HUES64 (cell line): Measurements from ENCODE around the gene FNBP1.

Experiments
- H3K27ac ChIP-seq: 2 replicates; pipeline ENCODE4 v1.7.0; 2013; ENCODE audit warnings: low read depth, low read length, inconsistent platforms
- H3K27me3 ChIP-seq: 2 replicates; pipeline ENCODE4 v1.6.1; 2013; ENCODE audit warnings: mild to moderate bottlenecking, low read length; ENCODE audit not compliant: insufficient read depth
- H3K36me3 ChIP-seq: 2 replicates; pipeline ENCODE4 v1.6.1; 2013; ENCODE audit warnings: mild to moderate bottlenecking, low read length; ENCODE audit not compliant: insufficient read depth
- H3K4me1 ChIP-seq: 2 replicates; pipeline ENCODE4 v1.6.1; 2013; ENCODE audit warnings: mild to moderate bottlenecking, low read length, moderate library complexity; ENCODE audit not compliant: insufficient read depth
- H3K4me3 ChIP-seq: 2 replicates; pipeline ENCODE4 v1.5.1; 2013; ENCODE audit warnings: mild to moderate bottlenecking, low read length, moderate library complexity
- H3K9ac ChIP-seq: 2 replicates; pipeline ENCODE4 v1.6.1; 2013; ENCODE audit warnings: mild to moderate bottlenecking, low read depth, low read length
- H3K9me3 ChIP-seq: 2 replicates; pipeline ENCODE4 v1.6.1; 2013; ENCODE audit warnings: low read depth, low read length; ENCODE audit not compliant: insufficient read depth
- WGBS: fragments of 150-250, 120-280 bp; methylation state at CpG from one replicate; pipeline ENCODE4 v1.1.7; 2013; ENCODE audit warnings: missing lambda C conversion rate; 5-methylcytosine and 5-hydroxymethylcytosine counted together

Gene FNBP1

DNA sequence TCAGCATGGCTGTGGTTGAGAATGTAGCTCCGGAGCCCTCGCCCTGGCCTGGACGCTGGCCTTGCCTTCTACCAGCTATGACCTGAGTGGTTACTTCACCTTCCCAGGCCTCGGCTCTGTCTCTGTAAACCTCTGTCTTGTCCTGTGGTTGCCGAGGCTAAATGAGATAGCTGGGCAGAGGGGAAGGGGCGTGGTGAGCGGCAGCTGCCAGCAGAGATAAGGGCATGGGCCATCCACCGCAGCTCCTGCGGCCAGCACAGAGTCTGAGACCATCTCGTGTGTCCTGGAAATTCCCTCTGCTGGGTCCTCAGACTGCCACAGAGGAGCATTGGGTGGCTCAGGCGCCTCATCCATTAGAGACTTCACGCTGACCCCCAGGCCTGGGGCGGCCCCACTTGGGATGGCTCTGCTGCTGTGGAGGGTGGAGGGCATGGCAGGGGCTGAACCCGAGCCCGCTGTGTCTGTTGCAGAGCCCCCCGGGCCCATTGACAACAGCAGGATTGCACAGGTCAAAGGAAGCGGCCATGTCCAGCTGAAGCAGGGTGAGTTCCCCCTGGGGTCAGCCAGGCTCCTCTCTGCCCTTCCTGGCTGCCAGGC is 163.8 kb downstream of the FNBP1 start:
- Histone ChIP-seq H3K4me1 (peaks cover 4% of the 10 kb centered on the region), H3K9me3 (no peaks in the 10 kb centered on the region), H3K27me3 (no peaks in the 10 kb centered on the region), H3K9ac (no peak overlapping the region), H3K27ac (no peak overlapping the region), H3K4me3 (no peak overlapping the region), H3K36me3 (peaks cover 8% of the 10 kb centered on the region)
- WGBS, result 92% methylated on average over 17 of the region's 17 CpGs

DNA sequence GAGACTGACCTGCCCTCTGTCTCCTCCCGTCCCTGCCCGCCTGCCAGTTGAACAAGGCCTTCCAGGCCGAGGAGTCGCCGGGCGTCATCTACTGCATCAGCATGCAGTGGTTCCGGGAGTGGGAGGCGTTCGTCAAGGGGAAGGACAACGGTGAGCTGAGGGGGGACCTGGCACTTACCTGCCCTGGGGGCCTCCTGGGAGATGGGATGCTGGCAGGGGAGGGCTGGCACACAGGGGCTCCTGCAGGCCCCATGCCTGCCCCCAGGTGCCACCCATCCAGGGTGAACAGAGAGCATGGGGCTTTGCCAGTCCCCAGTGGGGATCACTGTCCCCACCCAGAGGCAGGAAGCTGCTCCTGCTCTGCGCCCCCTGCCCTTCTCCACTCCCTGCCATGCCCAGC is 164.7 kb downstream of the FNBP1 start:
- H3K9me3 ChIP-seq, result no peaks in the 10 kb centered on the region
- H3K9ac ChIP-seq, result no peak overlapping the region
- H3K36me3 ChIP-seq, result peaks cover 12% of the 10 kb centered on the region
- no peak overlapping the region for H3K27ac ChIP-seq
- no peaks in the 10 kb centered on the region for H3K4me1 ChIP-seq
- no peak overlapping the region for H3K4me3 ChIP-seq
- 94% methylated on average over 11 of the region's 11 CpGs for WGBS
- no peaks in the 10 kb centered on the region for H3K27me3 ChIP-seq

DNA sequence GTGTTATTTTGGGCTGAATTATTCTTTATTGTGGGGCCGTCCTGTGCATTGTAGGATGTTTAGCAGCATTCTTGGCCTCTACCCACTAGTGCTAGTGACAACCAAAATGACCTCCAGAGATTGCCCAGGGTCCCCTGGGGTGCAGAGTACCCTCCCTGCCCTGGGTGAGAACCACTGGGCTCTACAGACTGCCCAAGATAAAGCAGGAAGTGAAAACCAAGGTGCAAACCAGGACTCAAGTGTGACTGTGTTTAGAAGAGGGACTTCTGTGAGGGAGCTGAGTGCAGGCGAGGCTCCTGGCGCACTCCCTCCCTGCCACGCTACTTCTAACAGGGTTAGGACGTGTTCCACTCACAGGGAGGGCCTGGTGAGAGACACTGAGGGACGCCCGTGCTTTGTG is 166.2 kb downstream of the FNBP1 start:
- H3K9me3 ChIP-seq, result no peaks in the 10 kb centered on the region
- H3K27ac ChIP-seq, result no peak overlapping the region
- peaks cover 12% of the 10 kb centered on the region for H3K36me3 ChIP-seq
- H3K27me3 ChIP-seq, result no peaks in the 10 kb centered on the region
- H3K4me1 ChIP-seq, result no peaks in the 10 kb centered on the region
- no peak overlapping the region for H3K4me3 ChIP-seq
- WGBS, result 97% methylated on average over 7 of the region's 7 CpGs
- H3K9ac ChIP-seq, result no peak overlapping the region

DNA sequence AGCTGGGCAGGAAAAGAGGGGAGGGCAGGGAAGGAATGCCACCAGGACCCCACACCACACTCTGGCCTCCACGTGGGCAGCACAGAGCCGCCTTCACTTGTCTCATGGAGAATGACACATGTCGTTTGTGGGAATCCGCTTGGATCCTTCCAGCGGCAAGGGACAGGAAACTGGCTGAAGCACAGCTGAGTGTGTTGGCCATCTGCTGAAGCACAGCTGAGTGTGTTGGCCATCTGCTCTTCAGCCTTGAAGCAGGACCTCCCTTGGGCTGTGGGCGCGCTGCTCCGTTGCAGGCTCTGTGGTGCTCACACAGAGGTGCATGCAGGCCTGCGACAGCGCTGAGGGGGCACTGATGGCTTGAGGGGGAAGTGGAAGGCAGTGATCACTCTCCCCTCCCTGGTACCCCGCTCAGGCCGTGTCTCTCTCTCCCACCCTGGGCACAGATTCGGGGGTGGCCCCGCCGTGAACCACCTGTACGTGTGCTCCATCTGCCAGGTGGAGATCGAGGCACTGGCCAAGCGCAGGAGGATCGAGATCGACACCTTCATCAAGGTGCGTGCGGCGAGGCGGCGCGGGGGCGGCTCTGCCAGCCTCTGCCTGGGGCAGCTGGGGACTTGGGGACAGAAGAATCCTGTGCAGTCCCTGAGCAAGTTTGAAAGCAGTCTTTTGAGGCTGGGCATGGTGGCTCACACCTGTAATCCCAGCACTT is 167.1 kb downstream of the FNBP1 start:
- Histone ChIP-seq H3K36me3 (peaks cover 12% of the 10 kb centered on the region), H3K27me3 (no peaks in the 10 kb centered on the region), H3K9ac (no peak overlapping the region), H3K9me3 (no peaks in the 10 kb centered on the region), H3K4me3 (no peak overlapping the region), H3K4me1 (no peaks in the 10 kb centered on the region), H3K27ac (no peak overlapping the region)
- whole genome bisulfite sequencing, result 96% methylated on average over 27 of the region's 27 CpGs

DNA sequence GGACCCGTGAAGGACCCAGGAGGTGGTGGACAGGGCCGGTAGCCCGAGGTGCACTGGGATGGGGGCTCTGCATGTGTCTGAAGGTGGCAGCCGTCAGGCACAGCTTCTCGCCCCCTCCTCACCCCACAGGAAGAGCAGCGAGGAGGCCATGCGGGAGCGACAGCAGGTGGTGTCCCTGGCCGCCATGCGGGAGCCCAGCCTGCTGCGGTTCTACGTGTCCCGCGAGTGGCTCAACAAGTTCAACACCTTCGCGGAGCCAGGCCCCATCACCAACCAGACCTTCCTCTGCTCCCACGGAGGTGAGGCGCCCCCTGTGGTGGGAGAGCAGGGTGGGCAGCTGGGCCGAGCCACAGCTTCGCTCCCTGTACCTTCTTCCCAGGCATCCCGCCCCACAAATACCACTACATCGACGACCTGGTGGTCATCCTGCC is 167.8 kb downstream of the FNBP1 start:
- no peaks in the 10 kb centered on the region for H3K9me3 ChIP-seq
- H3K4me1 ChIP-seq, result no peaks in the 10 kb centered on the region
- H3K27me3 ChIP-seq, result no peaks in the 10 kb centered on the region
- no peak overlapping the region for H3K9ac ChIP-seq
- H3K27ac ChIP-seq, result no peak overlapping the region
- 93% methylated on average over 20 of the region's 23 CpGs for WGBS
- no peak overlapping the region for H3K4me3 ChIP-seq
- peaks cover 12% of the 10 kb centered on the region for H3K36me3 ChIP-seq

DNA sequence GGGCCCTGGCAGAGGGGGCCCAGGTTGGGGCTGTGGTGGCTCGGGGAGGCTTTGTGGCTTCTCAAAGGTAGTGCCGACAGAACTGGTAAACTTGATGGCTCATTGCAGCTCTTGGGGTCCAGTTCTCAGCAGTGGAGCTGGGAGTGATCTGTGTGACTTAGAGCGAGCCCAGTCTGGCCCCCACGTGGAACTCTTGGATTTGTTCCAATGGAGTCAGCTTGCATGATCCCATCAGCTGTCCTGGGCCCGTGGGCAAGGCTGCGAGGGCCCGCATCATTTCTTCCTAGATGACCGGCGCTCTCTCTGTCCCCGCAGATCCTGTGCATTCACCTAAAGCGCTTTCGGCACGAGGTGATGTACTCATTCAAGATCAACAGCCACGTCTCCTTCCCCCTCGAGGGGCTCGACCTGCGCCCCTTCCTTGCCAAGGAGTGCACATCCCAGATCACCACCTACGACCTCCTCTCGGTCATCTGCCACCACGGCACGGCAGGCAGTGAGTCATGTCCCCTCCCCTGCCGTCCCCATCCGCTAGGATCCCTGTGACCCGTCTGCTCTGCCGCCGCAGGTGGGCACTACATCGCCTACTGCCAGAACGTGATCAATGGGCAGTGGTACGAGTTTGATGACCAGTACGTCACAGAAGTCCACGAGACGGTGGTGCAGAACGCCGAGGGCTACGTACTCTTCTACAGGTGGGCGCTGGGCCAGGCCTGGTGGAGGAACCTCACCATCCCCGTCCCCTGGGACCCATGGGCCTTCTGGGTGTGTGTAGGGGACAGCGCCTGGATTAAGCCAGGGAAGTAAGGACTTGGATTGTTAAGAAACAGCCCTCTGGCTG is 168.5 kb downstream of the FNBP1 start:
- Histone ChIP-seq H3K9me3 (no peaks in the 10 kb centered on the region), H3K27ac (no peak overlapping the region), H3K4me1 (no peaks in the 10 kb centered on the region), H3K27me3 (no peaks in the 10 kb centered on the region), H3K9ac (no peak overlapping the region), H3K36me3 (peaks cover 12% of the 10 kb centered on the region), H3K4me3 (no peak overlapping the region)
- 94% methylated on average over 38 of the region's 38 CpGs for WGBS

DNA sequence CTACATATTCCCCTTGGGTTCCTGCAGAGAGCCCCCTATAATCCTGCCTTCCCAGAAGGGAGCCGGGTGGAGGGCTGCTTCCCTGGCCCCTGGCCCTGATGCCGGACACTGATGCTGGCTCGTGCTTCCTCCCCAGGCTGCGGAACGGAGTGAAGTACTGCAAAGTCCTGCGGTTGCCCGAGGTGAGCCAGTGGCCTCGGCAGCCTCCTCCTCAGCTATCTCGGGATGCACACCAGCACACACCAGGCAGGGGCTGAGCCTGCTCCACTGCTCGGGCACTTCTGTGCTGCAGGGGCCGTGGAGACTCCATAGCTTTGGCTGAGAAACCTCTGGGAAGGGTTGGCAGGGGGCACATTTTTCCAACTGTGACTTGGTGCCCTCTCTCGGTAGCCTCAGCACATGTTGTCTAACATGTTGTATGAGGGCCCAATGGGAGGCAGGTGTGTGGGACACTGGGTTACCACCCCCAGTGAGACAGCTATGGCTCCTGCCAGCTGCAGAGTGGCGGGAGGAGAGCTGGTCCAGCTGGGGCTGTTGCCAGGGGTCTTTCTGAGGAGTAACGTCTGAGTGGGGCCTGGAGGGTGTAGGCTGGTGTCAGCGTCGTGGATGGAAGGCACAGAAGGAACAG is 169.3 kb downstream of the FNBP1 start:
- peaks cover 12% of the 10 kb centered on the region for H3K36me3 ChIP-seq
- H3K9ac ChIP-seq, result no peak overlapping the region
- H3K27ac ChIP-seq, result no peak overlapping the region
- H3K4me3 ChIP-seq, result no peak overlapping the region
- no peaks in the 10 kb centered on the region for H3K4me1 ChIP-seq
- no peaks in the 10 kb centered on the region for H3K9me3 ChIP-seq
- no peaks in the 10 kb centered on the region for H3K27me3 ChIP-seq
- WGBS, result 87% methylated on average over 16 of the region's 16 CpGs

DNA sequence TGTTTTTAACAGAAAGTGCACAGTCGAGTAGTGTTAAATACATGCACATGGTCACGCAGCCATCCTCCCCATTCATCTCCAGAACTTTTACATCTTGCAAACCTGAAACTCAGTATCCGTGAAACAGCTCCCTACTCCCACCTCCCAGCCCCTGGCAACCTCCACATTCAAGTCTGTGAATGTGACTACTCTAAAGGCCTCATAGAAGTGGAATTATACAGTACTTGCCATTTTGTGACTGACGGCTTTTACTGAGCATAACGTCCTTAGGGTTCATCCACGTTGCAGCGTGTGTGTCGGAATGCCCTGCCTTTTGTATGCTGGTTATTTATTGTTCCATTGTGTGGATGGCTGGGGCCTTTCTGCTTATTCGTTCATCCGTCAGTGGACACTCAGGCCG is 171.9 kb downstream of the FNBP1 start:
- Histone ChIP-seq H3K4me1 (no peaks in the 10 kb centered on the region), H3K4me3 (no peak overlapping the region)
- 94% methylated on average over 11 of the region's 11 CpGs for WGBS

DNA sequence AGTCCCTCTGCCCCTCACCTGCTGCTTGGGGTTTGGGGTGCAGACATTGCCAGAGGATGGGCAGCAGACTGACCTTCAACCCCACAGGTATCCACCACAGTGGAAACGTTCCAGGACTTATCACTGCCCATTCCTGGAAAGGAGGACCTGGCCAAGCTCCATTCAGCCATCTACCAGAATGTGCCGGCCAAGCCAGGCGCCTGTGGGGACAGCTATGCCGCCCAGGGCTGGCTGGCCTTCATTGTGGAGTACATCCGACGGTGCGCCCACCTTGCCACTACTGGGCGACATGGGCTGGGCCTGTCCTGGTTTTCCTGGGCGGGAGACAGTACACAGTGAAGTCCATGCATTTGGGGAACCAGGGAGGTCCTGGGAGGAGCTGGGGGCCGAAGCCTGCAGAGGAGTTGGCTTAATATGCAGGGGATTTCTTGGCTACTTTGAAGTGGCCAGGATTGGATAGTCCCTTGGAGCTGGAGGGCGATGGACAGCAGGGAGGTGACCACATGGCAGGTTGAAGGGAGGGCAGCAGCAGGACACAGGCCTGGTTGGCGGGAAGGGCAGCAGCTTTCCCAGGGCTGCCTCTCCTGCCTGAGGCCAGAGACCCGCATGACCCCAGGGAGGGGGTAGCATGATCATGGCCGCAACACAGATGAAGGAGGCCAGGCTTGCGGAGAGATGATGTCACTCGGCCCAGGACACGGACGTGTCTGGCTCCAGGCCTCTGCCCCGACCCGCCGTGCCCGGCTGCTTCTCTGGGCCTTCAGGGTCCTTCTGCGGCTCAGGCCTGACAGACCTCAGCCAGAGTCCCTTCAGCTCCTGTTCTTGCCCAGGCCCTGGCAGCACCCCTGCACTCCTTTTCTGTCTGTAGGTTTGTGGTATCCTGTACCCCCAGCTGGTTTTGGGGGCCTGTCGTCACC is 173.1 kb downstream of the FNBP1 start:
- H3K9me3 ChIP-seq, result no peaks in the 10 kb centered on the region
- WGBS, result 92% methylated on average over 24 of the region's 24 CpGs
- H3K9ac ChIP-seq, result no peak overlapping the region

More for the DNA sequence above, 171.9 kb downstream of the FNBP1 start:
- H3K27me3 ChIP-seq, result no peaks in the 10 kb centered on the region
- H3K27ac ChIP-seq, result no peak overlapping the region
- peaks cover 12% of the 10 kb centered on the region for H3K36me3 ChIP-seq
- no peak overlapping the region for H3K9ac ChIP-seq
- no peaks in the 10 kb centered on the region for H3K9me3 ChIP-seq

DNA sequence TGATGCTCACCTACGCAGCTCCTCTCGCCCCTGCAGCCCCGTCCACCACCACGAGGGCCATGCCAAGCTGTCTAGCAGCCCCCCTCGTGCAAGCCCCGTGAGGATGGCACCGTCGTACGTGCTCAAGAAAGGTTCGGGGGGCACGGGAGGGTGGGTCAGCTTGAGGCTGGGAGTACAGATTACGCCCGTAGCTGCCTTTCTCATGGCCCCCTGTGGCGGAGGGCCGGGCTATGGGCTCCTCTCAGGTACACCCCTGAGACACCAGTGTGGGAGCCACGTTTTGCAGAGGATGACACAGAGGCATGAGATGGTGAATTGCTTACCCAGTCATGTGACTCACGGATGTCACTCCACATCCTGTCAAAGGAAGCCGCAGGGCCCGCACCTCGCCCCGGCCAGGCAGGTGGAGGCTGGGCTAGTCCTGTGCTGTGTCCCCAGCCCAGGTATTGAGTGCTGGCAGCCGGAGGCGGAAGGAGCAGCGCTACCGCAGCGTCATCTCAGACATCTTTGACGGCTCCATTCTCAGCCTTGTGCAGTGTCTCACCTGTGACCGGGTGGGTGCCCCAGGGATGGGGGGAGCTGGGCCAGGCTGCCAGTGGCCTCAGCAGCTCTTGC is 174.0 kb downstream of the FNBP1 start:
- no peak overlapping the region for H3K4me3 ChIP-seq
- H3K9me3 ChIP-seq, result no peaks in the 10 kb centered on the region
- H3K27ac ChIP-seq, result no peak overlapping the region
- H3K9ac ChIP-seq, result no peak overlapping the region
- H3K36me3 ChIP-seq, result 0 out of 2 replicates have a peak, but pooled peaks cover 4% of the 10 kb centered on the region
- WGBS, result 94% methylated on average over 28 of the region's 28 CpGs
- H3K27me3 ChIP-seq, result no peaks in the 10 kb centered on the region
- no peaks in the 10 kb centered on the region for H3K4me1 ChIP-seq

More for the DNA sequence above, 173.1 kb downstream of the FNBP1 start:
- Histone ChIP-seq H3K27me3 (no peaks in the 10 kb centered on the region), H3K4me1 (no peaks in the 10 kb centered on the region), H3K4me3 (no peak overlapping the region), H3K27ac (no peak overlapping the region), H3K36me3 (peaks cover 5% of the 10 kb centered on the region)
